NT2/D1 (cell line): Measurements from ENCODE around the gene RFX4.

ENCODE experiments used
- SUZ12 ChIP-seq: IDR thresholded peaks from 2 replicates; pipeline ENCODE4 v1.6.1; 2011; ENCODE audit not compliant: insufficient read length, insufficient read depth; ENCODE audit errors: extremely low read depth
- YY1 ChIP-seq: IDR thresholded peaks from 2 replicates; pipeline ENCODE4 v1.6.1; 2011; ENCODE audit not compliant: insufficient read length, insufficient read depth
- ZNF274 ChIP-seq: IDR thresholded peaks from 2 replicates; pipeline ENCODE4 v1.6.1; 2011; ENCODE audit warnings: mild to moderate bottlenecking, low read depth, low read length

DNA sequence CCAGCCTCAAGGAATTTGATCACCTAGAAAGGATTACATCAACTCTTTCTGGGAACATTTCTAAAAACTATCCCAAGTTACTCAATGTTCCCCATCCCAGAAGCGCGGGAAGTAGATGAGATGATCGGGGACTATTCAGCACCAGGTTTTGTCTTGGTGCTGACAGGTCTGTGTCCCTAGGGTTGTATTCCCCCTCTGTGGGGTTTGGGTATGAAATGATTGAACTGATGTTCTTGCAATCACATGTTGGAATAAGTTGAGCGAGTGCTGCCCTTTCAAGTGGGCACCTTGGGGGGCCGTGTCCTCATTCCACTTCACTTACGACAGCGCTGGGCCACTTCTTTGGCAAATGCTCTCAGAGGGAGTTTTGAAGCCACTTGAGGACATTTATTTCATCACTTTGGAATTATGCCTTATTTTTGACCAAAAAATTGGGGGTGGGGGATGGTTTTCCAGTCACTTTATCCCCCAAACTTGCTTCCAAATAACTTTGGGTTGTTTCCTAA lies 69.8 kb downstream of the RFX4 start:
- TF ChIP-seq YY1 (no peak), ZNF274 (no peak), SUZ12 (no peak)
